Thoracic aorta (tissue), 2 donors: Measurements from ENCODE around the gene PTCD1. TPM values are rescaled to one million over a fixed set of nuclear protein-coding genes. Genes with fewer than 3 reads are reported as not detected.
"Not testable (repeated sequence)": the region's sequence is repeated elsewhere in the genome, so short reads cannot be mapped to it uniquely, and the experiment has no call there.

Source experiments
- ATAC-seq: fragments of 150-250 bp; one replicate; pipeline ENCODE4 v1.8.0; 2017; ENCODE audit warnings: low read depth; ENCODE audit not compliant: insufficient number of reproducible peaks, low FRiP score
- DNase-seq: peaks from one replicate; pipeline ENCODE4 v3.0.0-alpha.2; 2020; ENCODE audit warnings: low spot score
- H3K27ac ChIP-seq, 2 donors: fragments of 200-600 bp; sonication (generic); 1 replicate in 1 of 2; 2 replicates in 1 of 2; pipeline ENCODE4 v1.5.1; 2016; ENCODE audit warnings: mild to moderate bottlenecking in 2 of 2, moderate library complexity in 2 of 2
- H3K27me3 ChIP-seq: fragments of 200-600 bp; sonication (generic); replicated peaks from 2 replicates; pipeline ENCODE4 v1.6.0; 2016; ENCODE audit warnings: mild to moderate bottlenecking; ENCODE audit not compliant: insufficient read depth
- H3K36me3 ChIP-seq: fragments of 200-600 bp; sonication (generic); one replicate; pipeline ENCODE4 v1.5.1; 2016
- H3K4me1 ChIP-seq, 2 donors: fragments of 200-600 bp; sonication (generic); 1 replicate in 1 of 2; 2 replicates in 1 of 2; pipeline versions ENCODE4 v1.5.1 to v1.6.0; 2016; ENCODE audit warnings: low read depth in 2 of 2, mild to moderate bottlenecking in 1 of 2; ENCODE audit not compliant: control insufficient read depth in 1 of 2
- H3K4me3 ChIP-seq: fragments of 200-600 bp; sonication (generic); 2 replicates; pipeline ENCODE4 v1.5.1; 2016; ENCODE audit warnings: mild to moderate bottlenecking
- H3K9me3 ChIP-seq: fragments of 200-600 bp; sonication (generic); 2 replicates; pipeline ENCODE4 v1.5.1; 2016
- total RNA-seq, 2 donors: library from RNA; depleted of rRNA; stranded (reverse); fragments of >200 nt; gene quantifications; one replicate each; pipeline versions ENCODE4 v1.1.0 to v1.2.3, GENCODE V29; 2016
- TF ChIP-seq, protein P1 (sequence below): fragments of 200-600 bp; sonication (generic); IDR thresholded peaks from one replicate; pipeline ENCODE4 v1.5.1; 2019; ENCODE audit warnings: antibody characterized with exemption

Gene PTCD1
- total RNA-seq, 2 donors from 2014 or later = 5.1 to 23.7 TPM

DNA sequence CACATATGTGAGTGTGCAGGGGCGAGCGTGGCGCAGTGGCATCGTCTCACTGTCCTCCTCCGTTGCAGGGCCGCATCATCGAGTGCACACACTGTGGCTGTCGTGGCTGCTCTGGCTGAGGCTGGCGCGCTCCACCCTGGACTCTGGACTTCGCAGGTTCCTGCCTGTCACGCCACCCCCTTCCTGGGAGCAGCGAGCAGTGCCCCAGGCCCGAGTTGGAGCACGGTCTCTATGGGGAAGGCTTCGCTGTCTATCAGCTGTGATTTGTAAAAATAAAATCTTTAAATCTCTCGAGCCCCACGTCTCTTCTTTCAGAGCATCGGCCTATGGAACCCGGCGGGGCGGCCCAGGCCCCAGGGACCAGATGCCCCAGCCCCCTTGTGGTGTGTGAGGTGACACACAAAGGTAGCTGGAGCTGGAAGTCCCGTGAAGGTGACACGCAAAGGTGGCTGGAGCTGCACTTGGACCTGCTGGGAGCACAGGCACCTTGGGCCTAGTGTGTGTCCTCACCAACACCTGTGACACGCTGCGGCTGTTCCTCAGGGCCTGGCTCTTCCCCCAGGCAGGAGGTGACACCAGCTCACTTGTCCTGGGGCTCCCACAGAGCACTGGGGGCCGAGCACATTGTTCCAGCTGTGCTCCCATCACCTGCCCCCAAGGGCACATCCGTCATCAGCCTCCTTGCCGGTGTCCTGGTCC is 19.1 kb downstream of the PTCD1 start:
- Histone ChIP-seq H3K27ac (no peak overlapping the region), H3K4me1 (no peaks in the 10 kb centered on the region), H3K36me3 (peaks cover 74% of the 10 kb centered on the region), H3K27me3 (no peaks in the 10 kb centered on the region), H3K4me3 (no peak overlapping the region), H3K9me3 (no peaks in the 10 kb centered on the region)
- ATAC-seq = no peak
- TF ChIP-seq, protein P1, sequence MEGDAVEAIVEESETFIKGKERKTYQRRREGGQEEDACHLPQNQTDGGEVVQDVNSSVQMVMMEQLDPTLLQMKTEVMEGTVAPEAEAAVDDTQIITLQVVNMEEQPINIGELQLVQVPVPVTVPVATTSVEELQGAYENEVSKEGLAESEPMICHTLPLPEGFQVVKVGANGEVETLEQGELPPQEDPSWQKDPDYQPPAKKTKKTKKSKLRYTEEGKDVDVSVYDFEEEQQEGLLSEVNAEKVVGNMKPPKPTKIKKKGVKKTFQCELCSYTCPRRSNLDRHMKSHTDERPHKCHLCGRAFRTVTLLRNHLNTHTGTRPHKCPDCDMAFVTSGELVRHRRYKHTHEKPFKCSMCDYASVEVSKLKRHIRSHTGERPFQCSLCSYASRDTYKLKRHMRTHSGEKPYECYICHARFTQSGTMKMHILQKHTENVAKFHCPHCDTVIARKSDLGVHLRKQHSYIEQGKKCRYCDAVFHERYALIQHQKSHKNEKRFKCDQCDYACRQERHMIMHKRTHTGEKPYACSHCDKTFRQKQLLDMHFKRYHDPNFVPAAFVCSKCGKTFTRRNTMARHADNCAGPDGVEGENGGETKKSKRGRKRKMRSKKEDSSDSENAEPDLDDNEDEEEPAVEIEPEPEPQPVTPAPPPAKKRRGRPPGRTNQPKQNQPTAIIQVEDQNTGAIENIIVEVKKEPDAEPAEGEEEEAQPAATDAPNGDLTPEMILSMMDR = no peak
- no peak for DNase-seq

DNA sequence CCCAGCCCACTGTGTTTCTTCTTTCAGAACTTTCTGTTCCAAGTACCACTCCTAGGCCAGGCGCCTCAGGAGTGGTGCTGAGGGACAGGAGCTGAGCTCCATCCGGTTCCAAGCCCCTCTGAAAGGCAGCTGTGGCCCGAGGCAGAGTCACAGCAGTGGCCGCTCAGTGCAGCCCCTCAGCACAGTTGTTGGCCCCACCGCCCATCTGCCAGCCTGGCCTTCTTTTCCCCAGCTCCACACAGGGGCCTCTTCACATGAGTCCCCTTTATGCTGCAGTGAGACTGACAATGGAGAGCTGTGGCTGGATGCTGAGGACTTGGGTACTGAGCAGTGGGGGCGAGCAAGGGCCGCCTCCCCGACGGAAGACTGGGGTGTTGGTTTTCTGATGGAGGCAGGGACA is 20.3 kb downstream of the PTCD1 start:
- no peaks in the 10 kb centered on the region for H3K9me3 ChIP-seq
- H3K36me3 ChIP-seq = peaks cover 71% of the 10 kb centered on the region

DNA sequence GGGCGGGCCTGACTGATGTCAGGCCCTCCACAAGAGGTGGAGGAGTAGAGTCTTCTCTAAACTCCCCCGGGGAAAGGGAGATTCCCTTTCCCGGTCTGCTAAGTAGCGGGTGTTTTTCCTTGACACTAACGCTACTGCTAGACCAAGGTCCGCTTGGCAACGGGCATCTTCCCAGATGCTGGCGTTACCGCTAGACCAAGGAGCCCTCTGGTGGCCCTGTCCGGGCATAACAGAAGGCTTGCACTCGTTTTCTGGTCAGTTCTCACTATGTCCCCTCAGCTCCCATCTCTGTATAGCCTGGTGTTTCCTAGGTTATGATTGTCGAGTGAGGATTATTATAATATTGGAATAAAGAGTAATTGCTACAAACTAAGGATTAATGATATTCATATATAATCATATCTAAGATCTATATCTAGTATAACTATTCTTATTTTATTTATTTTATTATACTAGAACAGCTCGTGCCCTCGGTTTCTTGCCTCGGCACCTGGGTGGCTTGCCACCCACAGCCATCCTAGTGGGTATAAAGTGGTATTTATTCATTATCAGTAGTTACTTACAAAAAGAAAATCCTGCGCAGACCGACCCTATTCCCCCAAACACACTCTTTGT is 23.0 kb downstream of the PTCD1 start:
- Histone ChIP-seq H3K36me3 (peaks cover 85% of the 10 kb centered on the region), H3K27ac (peak overlapping the region in 1 of 2 donors; percentile 15)
- TF ChIP-seq, protein P1 = peak; percentile 67
- H3K9me3 ChIP-seq, ATAC-seq, H3K4me1 ChIP-seq, DNase-seq, H3K27me3 ChIP-seq, H3K4me3 ChIP-seq: not testable (repeated sequence)

More for the DNA sequence above, 20.3 kb downstream of the PTCD1 start:
- Histone ChIP-seq H3K4me3 (no peak overlapping the region), H3K27me3 (no peaks in the 10 kb centered on the region), H3K4me1 (no peaks in the 10 kb centered on the region), H3K27ac (no peak overlapping the region)
- no peak for ATAC-seq
- TF ChIP-seq, protein P1 = no peak
- no peak for DNase-seq

DNA sequence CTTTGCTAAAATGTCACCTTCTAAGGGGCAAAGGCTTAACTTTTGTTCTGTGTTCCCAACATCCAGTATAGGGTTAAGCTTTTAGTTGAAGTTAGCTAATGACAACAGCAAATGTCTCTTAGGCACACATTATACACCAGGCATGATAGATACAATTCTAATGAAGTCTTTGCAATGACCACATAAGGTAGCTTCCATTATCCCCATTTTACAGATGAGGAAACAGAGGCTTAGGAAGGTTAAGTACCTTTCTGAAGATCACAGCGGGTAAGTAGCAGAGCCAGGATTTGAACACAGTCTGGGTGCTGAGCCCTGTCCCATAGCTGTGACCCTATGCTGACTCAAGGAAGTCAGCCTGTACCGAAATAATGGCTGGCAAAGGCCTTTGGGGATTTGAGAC is 28.0 kb downstream of the PTCD1 start:
- Histone ChIP-seq H3K4me3 (no peak overlapping the region), H3K9me3 (no peaks in the 10 kb centered on the region), H3K4me1 (peaks cover 24 to 32% of the 10 kb centered on the region in 2 donors), H3K27me3 (no peaks in the 10 kb centered on the region), H3K36me3 (peaks cover 37% of the 10 kb centered on the region), H3K27ac (no peak overlapping the region)
- TF ChIP-seq, protein P1 = no peak
- no peak for DNase-seq
- no peak for ATAC-seq

- Histone ChIP-seq H3K27me3 (no peaks in the 10 kb centered on the region), H3K4me1 (peaks cover 24 to 32% of the 10 kb centered on the region in 2 donors), H3K27ac (peak overlapping the region in 1 of 2 donors; percentile 96), H3K4me3 (peak overlapping the region; percentile 96), H3K9me3 (no peaks in the 10 kb centered on the region), H3K36me3 (peaks cover 29% of the 10 kb centered on the region)
- no peak for DNase-seq
- TF ChIP-seq, protein P1 = no peak
- ATAC-seq = no peak
Observed at GRCh38 chr7:99409806-99410205, 28.8 kb downstream of the PTCD1 start.
